GM15510 (cell line): ENCODE measurements around the gene GPHN.

Source experiments
- POLR2A ChIP-seq: IDR thresholded peaks from 3 replicates; pipeline ENCODE4 v1.6.1; 2011; ENCODE audit warnings: borderline replicate concordance; ENCODE audit not compliant: insufficient read length; ENCODE audit errors: extremely low read depth

The GPHN gene

GRCh38 chr14:66859063-66859671 is 351.2 kb downstream of the GPHN start:
- no peak for TF ChIP-seq POLR2A

- no peak for TF ChIP-seq POLR2A
Measured at GRCh38 chr14:66881596-66881995, 373.6 kb downstream of the GPHN start.

GRCh38 chr14:66884149-66884548 is 376.2 kb downstream of the GPHN start:
- TF ChIP-seq POLR2A, result no peak

GRCh38 chr14:66900719-66901118 is 392.8 kb downstream of the GPHN start:
- TF ChIP-seq POLR2A, result no peak

GRCh38 chr14:66910311-66910840 is 402.4 kb downstream of the GPHN start:
- TF ChIP-seq POLR2A, result no peak

- no peak for TF ChIP-seq POLR2A
Measured at GRCh38 chr14:66916421-66916820, 408.5 kb downstream of the GPHN start.

GRCh38 chr14:66918527-66918926 is 410.6 kb downstream of the GPHN start:
- no peak for TF ChIP-seq POLR2A

- no peak for TF ChIP-seq POLR2A
Measured at GRCh38 chr14:66920196-66920595, 412.2 kb downstream of the GPHN start.

GRCh38 chr14:66923251-66923650 is 415.3 kb downstream of the GPHN start:
- TF ChIP-seq POLR2A, result no peak

GRCh38 chr14:66939409-66939808 is 431.5 kb downstream of the GPHN start:
- TF ChIP-seq POLR2A, result no peak

GRCh38 chr14:66944872-66945271 is 436.9 kb downstream of the GPHN start:
- TF ChIP-seq POLR2A, result no peak

GRCh38 chr14:66955159-66955558 is 447.2 kb downstream of the GPHN start:
- TF ChIP-seq POLR2A, result no peak

- TF ChIP-seq POLR2A, result no peak
Measured at GRCh38 chr14:66959437-66960050, 451.6 kb downstream of the GPHN start.

- TF ChIP-seq POLR2A, result no peak
Measured at GRCh38 chr14:66965831-66966230, 457.9 kb downstream of the GPHN start.

GRCh38 chr14:66972469-66972868 is 464.5 kb downstream of the GPHN start:
- no peak for TF ChIP-seq POLR2A

GRCh38 chr14:66974397-66975025 is 466.6 kb downstream of the GPHN start:
- no peak for TF ChIP-seq POLR2A
